GM19025 (cell line): ENCODE data around the gene USP5.

ENCODE experiments used
- ATAC-seq: cut with Tn5 transposase; IDR thresholded peaks from one replicate; pipeline ENCODE4 v1.9.1; 2021; ENCODE audit warnings: mild to moderate bottlenecking, low read depth, moderate library complexity; ENCODE audit not compliant: unreplicated experiment

Gene USP5

DNA sequence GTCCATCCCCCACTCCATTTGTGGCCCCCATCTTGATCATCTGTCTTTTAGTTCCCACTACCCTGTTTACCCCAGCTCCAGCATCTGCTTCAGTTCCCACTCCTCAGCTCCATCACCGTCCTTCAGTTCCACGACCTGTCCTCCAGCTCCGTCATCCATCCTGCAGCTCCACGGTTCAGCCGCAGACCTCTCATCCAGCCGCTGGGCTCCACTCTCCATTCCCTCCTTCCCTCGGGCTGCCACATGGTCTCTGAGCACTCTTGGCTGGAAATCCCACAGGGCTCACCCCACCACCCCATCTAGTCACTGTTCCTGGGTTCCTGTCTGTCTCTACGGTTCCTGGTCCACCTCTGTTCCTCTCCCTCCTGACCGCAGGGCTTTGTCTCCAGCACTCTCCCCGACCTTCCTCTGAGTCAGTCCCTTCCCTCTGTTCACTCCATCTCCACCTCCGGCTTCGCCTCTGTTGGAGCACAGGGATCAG lies 27.0 kb upstream of the USP5 start:
- no peak for ATAC-seq

DNA sequence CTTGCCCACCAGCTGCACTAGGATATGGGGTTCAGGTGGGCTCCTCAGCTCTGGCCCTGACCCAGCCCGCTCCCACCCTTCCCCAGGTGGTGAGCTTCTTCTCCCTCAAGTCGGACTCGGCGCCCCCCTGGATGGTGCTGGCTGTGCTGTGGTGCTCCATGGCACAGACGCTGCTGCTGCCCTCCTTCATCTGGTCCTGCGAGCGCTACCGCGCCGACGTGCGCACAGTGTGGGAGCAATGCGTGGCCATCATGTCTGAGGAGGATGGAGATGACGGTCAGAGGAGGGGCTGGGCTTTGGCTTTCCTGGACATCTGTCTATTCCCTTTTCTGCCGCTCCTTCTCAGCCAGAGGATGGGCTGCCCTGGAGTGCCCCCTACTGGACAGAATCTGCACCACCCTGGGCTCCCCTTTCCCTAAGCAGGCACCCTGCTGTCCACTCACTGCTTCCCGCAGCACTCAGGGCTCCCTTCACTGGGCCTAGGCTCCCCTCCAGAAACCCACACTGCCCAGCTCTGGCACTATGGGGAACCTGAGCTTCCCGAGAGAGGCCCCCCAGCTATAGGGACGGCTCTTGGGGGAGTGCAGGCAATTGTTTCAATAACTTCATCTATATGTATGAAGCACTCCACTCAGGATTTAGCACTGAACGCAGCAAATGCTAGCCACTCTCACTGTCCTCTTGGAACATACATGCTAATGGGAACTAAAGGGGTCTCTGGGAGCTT lies 26.4 kb upstream of the USP5 start:
- no peak for ATAC-seq

DNA sequence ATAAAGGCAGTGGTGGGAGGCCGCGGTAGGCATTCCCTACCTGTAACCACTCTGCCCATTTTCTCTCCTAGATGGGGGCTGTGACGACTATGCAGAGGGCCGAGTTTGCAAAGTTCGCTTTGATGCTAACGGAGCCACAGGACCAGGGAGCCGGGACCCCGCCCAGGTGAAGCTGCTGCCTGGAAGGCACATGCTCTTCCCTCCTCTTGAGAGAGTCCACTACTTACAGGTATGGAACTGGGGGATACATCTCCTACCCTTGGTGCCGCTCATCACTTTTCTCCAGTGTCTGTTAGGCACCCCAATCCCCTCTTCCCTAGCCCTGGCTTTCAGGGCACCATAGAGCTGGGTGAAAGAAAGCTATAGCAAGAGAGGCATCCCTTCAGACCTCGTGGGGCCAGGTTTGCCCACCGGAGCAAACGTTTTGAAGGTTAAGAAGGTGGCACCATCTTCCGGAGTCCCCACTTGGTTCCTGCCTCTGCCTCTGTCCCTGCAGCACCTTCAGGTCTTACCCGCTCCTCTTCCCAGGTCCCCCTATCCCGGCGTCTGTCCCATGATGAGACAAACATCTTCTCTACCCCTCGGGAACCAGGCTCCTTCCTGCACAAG lies 25.7 kb upstream of the USP5 start:
- no peak for ATAC-seq

DNA sequence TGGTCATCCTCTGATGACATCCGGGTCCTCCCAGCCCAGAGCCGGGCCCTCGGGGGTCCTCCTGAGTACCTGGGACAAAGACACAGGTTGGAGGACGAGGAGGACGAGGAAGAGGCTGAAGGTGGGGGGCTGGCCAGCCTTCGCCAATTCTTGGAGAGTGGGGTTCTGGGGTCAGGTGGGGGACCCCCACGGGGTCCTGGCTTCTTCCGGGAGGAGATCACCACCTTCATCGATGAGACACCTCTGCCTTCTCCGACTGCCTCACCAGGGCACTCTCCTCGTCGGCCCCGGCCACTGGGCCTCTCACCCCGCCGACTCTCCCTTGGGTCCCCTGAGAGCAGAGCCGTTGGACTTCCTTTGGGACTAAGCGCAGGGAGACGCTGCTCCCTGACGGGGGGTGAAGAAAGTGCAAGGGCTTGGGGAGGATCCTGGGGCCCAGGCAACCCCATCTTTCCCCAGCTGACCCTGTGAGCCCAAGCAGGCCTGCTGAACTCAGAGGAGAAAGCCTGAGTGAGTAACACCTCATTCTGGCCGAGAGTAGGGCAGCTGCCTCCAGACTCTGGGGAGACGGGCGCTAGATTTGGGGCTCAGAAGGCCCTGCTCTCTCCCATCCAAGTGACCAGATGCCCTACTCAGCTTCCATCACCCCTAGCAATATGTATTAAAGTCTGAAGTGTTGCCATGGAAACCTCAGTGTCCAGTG lies 25.1 kb upstream of the USP5 start:
- no peak for ATAC-seq

DNA sequence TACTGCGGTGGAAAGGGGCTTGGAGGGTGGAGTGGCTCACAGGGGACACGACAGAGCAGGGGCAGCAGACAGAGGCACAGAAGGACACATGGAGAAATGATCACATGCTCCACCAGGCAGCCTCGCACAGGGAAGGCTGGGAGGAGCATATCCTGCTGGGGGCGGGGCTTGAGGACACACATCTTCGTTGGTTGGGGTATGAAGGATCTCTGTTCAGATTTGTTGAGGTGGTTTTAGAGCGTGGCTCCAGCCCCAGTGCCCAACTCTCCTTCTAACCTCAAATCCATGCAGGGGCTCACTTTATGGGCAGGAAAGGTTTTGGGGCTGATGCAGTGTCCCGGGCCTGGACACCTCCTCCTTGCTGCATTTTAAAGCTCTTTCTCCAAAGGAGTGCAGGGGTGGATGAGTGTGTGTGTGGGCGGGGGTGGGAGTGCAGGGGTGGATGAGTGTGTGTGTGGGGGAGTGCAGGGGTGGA lies 24.5 kb upstream of the USP5 start:
- ATAC-seq, result no peak

DNA sequence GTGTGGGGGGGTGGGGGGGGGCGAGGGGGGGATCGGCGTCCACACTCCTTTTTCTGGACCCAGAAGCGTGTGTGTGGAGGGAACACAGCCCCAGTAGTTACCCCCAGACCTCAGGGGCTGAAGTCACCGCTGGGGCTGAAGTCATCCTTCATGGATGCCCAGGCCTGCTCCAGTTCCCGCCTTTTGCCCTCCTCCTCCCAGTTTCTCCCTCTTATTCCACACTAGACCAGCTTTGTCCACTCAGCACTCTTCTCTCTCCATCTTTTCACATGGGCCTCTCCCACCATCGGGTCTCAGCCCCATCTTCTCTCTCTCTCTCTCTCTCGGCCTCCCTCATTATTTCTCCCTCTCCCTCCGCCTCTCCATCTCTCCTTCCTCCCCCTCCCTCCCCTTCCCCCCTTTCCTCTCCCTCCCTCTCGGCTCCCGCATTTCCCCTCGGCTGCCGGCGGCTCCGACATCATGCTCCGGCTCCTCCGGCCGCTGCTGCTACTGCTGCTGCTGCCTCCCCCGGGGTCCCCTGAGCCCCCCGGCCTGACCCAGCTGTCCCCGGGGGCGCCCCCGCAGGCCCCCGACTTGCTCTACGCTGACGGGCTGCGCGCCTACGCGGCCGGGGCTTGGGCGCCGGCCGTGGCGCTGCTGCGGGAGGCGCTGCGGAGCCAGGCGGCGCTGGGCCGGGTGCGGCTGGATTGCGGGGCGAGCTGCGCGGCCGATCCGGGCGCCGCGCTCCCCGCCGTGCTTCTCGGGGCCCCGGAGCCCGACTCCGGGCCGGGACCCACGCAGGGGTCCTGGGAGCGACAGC lies 23.8 kb upstream of the USP5 start, which contains the start of gene P3H3:
TSS of gene P3H3 (plus strand) at position 426 of the 799 bp plus-strand sequence. CDS start at position 460, 34 bp downstream.
- ATAC-seq, result no peak

DNA sequence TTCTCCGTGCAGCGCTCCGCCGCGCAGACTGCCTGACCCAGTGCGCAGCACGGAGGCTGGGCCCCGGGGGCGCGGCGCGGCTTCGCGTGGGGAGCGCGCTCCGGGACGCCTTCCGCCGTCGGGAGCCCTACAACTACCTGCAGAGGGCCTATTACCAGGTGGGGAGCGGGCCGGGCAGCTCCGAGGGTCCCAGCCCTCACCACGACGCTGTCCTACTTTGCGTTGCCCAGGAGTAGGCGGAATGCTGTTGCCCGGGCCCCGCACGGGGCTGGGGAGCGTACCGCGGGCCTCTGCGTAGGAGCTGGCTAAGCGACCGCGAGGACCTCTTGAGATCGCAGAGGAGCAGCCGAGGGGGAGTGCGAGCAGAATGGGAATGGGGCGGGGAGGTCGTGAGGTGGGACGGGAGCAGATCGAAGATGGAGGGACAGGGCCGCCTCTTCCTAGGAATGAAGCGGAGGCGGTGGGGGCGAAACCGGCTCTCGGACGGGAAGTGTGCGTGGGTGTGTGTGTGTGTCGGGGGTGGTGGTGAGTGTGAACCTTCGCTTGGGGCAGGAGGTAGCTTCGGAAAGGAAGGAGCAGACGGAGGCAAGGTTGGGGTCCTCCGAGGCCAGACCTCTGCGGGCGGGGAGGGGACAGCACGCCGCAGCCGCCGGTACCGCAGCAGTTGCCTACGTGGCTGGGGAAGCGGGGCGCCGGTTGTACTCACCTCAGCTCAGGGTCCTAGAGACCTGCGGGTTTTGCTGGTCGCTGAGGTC lies 23.0 kb upstream of the USP5 start:
- no peak for ATAC-seq

DNA sequence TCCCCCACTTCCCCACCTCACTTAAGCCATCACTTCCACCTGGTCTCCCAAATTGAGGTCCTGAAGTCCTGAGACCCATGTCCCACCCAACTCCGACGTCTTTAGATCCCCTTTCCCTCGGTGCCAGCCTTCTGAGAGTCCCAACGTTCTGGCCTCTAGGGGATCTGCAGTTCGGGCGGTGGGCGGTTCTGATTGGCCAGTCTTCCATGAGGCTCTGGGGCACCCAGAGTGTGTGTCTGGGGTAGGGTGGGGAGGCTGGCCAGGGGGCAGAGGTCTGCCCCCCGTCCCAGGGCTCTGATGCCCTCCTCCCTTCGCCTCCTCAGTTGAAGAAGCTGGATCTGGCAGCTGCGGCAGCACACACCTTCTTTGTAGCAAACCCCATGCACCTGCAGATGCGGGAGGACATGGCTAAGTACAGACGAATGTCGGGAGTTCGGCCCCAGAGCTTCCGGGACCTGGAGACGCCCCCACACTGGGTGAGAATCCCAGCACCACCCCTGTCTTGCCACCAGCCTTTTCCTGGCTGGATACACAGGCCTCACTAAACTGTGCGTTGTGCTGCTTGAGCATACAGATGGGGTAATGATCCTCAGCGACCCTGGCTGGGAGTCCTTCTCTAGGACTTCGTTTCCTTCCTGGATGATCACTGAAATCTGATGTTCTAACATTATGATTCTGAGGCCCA lies 22.3 kb upstream of the USP5 start:
- no peak for ATAC-seq

DNA sequence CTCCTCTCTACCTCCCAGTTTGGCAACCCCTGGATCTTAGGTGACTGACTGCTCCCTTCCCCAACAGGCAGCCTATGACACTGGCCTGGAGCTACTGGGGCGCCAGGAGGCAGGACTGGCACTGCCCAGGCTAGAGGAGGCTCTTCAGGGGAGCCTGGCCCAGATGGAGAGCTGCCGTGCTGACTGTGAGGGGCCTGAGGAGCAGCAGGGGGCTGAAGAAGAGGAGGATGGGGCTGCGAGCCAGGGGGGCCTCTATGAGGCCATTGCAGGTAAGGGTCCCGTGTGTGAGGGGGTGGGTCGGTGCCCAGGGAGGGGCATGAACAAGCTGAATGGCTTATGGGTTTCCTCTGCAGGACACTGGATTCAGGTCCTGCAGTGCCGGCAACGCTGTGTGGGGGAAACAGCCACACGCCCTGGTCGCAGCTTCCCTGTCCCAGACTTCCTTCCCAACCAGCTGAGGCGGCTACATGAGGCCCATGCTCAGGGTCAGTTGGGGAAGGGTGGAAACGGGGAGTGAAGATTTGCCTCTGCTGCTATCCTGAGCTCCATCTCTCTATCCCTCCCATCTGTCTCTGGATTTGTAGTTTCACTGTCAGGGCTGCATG lies 21.6 kb upstream of the USP5 start:
- ATAC-seq, result no peak

DNA sequence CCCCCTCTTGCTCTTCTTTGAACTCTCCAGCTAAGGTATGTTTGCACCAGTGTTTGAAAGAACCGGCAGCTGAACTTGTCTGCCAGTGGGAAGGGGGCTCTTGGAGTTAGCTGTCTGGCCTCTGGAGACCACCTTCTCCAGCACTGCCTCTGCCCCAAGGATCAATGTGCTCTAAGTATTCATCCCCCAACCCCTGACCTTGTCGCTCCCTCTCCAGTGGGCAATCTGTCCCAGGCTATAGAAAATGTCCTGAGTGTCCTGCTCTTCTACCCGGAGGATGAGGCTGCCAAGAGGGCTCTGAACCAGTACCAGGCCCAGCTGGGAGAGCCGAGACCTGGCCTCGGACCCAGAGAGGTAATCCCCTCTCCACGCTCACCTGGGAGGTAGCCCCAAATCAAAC lies 21.0 kb upstream of the USP5 start:
- no peak for ATAC-seq

DNA sequence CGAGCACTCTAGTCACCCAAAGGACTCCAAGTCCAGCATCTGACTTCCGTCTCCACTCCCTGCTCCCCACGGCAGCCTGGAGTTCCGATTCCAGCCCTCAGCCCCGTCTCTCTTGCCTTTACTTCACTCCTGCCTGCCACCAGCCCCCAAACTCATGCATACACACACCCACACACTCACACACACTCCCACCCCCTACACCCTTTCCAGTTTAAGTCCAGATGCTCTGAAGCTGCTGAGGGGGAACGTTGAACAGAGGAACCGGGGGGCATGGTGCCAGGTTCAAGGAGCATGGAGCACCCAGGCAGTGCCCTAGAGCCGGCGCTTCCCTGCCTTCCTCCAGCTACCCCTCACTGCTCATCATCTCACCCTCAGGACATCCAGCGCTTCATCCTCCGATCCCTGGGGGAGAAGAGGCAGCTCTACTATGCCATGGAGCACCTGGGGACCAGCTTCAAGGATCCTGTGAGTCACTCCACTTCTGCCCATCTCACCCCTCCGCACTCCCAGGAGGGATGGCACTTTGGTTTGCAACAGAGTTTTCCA lies 20.4 kb upstream of the USP5 start:
- ATAC-seq, result no peak

DNA sequence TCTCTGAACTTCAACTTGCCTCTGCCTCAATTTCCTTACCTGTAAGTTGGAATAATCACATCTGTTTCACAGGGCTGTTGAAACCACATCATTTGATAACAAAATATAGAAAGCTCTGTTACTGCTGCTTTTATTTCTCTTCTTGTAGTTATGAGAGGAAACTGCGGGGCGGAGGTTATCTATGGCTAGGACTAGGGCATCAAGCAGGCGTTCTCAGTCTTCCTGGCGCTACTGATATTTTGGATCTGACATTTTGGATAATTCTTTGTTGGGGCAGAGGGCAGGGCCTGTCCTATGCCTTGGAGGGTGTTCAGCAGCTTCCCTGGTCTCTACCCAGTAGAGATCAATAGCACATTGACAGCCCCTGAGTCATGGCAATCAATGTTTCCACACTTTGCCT lies 19.8 kb upstream of the USP5 start:
- ATAC-seq, result no peak

DNA sequence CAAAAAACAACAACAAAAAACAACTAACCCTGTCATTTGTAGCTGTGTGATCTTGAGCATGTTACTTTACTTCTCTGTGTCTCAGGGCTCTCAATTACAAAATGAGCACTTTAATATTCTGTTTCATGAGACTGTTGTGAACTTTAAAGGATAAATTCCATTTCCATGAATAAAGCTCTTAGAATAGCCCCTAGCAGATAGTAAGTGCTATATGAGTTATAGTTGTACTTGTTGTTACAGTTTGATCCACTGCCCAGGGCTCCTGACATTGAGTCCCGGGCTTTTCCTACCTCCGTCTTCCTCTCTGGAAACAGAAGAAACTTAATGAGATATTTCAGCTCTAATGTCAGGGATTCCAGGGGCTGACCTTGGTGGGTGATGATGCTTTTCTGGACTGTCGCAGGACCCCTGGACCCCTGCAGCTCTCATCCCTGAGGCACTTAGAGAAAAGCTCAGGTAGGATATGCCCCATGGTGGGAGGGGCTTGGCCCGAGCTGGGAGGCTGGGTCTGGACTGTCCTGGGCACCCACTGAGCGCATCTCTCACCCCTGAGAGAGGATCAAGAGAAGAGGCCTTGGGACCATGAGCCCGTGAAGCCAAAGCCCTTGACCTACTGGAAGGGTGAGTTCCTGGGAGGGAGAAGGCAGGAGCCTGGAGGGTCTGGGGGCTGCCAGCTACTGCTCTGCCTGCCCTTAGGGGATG lies 18.6 kb upstream of the USP5 start:
- ATAC-seq, result no peak

DNA sequence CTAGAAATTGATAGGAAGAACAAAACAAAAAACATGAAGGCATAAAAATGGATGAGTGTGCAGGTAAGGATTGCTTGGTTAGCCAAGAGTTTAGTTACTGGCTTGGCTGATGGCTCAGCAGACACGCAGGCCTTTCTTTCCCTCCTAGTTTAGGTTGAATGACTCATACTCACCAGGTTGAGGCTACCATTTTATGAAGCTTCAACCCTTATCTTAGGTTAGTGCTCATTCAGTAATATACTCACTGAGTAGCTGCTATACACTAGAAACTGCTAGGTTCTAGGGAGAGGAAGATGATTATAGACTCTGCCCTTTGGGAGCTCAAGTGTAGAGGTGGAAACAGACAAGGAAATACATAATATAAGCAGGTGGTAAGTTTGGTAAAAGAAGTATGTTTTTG lies 17.7 kb upstream of the USP5 start:
- ATAC-seq, result no peak

DNA sequence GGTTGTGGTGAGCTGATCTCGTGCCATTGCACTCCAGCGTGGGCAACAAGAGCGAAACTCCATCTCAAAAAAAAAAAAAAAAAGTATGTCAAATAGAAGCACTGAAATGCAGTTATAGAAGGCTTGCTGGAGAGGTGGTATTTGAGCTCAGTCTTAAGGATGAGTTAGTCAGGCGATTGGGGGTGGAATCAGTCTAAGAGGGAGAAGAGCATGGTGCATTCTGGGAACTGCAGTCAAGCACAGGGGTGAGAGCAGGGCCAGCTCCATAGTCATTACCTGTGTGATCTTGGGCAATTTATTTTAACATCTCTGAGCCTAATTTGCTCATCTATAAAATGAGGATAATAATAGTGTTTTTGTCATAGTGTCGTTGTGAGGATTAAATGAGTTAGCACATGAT lies 17.1 kb upstream of the USP5 start:
- ATAC-seq, result no peak

DNA sequence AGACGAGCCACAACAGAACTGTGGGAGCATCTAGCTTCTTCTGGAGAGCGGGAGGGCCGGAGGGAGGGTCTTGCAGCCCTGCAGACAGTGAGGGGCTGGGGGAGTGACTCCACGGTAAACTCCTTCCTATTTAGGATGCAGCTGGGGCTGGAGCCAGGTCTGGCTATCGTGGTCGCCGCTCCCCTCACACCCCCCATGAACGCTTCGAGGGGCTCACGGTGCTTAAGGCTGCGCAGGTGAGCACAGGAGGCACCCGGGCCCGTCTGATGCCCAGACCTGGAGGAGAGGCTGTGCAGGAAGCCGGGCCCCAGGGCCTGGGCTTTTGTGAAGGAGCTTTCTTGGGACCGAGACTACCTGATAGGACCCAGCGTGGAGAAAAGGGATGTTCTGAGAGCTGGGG lies 15.1 kb upstream of the USP5 start:
- no peak for ATAC-seq

DNA sequence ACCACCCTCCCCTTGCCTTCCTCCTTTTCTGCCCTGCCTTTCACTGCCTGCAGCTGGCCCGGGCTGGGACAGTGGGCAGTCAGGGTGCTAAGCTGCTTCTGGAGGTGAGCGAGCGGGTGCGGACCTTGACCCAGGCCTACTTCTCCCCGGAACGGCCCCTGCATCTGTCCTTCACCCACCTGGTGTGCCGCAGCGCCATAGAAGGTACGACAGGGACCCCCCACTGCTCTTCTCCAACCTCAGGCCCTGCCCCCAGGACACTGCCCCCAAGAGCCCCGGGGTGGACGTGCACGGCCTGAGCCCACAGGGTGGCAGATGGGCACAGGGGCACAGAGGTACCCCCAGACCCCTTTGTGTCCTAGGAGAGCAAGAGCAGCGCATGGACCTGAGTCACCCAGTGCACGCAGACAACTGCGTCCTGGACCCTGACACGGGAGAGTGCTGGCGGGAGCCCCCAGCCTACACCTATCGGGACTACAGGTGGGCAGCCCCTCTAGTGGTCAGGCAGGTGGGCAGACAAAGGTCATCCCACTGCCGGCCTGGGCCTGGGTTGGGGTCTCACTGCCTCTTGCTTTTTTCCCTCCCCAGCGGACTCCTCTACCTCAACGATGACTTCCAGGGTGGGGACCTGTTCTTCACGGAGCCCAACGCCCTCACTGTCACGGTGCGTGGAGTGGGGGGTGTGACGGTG lies 14.4 kb upstream of the USP5 start:
- no peak for ATAC-seq

DNA sequence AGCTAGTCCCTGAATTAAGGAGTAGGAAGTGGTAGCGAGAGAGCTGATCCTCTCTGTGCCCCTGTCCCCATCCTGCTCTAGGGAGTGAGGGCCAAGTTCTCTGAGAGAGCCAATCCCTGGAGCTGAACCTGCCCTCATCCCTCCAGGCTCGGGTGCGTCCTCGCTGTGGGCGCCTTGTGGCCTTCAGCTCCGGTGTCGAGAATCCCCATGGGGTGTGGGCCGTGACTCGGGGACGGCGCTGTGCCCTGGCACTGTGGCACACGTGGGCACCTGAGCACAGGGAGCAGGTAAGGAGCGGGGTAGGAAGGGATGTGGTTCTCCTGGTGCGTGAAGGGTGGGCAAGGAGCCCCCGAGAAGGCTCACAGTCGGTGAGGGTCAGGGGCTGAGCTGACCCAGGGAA lies 13.1 kb upstream of the USP5 start:
- ATAC-seq, result no peak
